Measurements from ENCODE around the gene STT3B. TPM values are rescaled to one million over a fixed set of nuclear protein-coding genes. Genes with fewer than 3 reads are reported as not detected.

Gene STT3B
- total and polyA plus RNA-seq, 9 donors = 91.4 to 115 (median 102) TPM

DNA sequence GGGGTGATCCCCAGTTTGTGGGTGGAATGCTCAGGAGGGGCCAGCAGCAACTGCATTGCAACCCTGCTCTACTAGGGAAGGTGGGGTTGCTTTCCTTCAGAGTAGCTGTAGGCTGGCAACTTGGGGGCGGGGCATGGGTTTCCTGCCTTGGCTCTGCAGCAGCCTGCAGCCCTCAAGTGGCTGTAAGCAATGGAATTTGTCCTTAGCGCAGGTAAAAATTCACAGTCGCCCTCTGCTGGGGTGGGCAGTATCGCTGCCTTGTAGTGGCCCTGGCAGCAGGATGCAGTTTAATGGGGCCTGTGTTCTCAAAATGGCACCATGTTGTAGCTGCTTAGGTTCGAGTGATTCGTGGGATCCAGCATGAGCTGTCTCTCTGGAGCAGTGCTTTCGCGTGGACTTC lies 29.8 kb downstream of the STT3B start:
- H3K4me1 ChIP-seq (ENCODE audit: control insufficient read depth, insufficient read depth, low read length) = no peaks in the 10 kb centered on the region
- no peak for DNase-seq

DNA sequence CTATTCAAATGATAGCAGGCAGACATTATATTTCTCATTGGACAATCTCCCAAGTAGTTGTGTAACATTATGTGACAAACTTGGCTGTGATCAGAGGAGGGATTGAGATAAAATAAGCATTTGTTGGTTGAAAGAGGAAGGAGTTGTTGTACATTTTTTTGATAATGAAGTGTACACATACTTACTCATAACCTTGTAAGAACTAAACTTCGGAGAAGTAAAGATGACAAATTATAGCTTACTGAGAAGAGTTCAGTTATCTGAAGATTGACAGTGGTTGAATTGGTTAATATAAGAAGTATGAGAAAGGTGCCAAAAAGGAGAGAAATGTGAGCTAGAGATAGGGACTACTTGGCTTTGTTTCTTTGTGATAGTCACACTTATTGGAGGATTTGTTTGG lies 32.6 kb downstream of the STT3B start:
- DNase-seq = no peak
- peaks cover 2% of the 10 kb centered on the region for H3K9me3 ChIP-seq (replicated peaks; ENCODE audit: control insufficient read depth, low read depth, low read length)
- no CpG with 5 or more reads among the region's 1 CpG for WGBS (ENCODE audit: insufficient coverage)
- H3K27ac ChIP-seq (ENCODE audit: low read length) = no peak overlapping the region
- no peaks in the 10 kb centered on the region for H3K36me3 ChIP-seq (ENCODE audit: control insufficient read depth, insufficient read depth, low read length)
- H3K4me1 ChIP-seq (ENCODE audit: control insufficient read depth, insufficient read depth, low read length) = no peaks in the 10 kb centered on the region
- no peaks in the 10 kb centered on the region for H3K27me3 ChIP-seq (ENCODE audit: control insufficient read depth, insufficient read depth, low read length)
- H3K4me3 ChIP-seq (ENCODE audit: low read length) = no peak overlapping the region

More for the DNA sequence above, 29.8 kb downstream of the STT3B start:
- WGBS (ENCODE audit: insufficient coverage) = 85% methylated on average over 5 of the region's 8 CpGs
- peaks cover 11% of the 10 kb centered on the region for H3K9me3 ChIP-seq (replicated peaks; ENCODE audit: control insufficient read depth, low read depth, low read length)
- no peaks in the 10 kb centered on the region for H3K27me3 ChIP-seq (ENCODE audit: control insufficient read depth, insufficient read depth, low read length)
- H3K4me3 ChIP-seq (ENCODE audit: low read length) = no peak overlapping the region
- H3K27ac ChIP-seq (ENCODE audit: low read length) = no peak overlapping the region
- no peaks in the 10 kb centered on the region for H3K36me3 ChIP-seq (ENCODE audit: control insufficient read depth, insufficient read depth, low read length)

DNA sequence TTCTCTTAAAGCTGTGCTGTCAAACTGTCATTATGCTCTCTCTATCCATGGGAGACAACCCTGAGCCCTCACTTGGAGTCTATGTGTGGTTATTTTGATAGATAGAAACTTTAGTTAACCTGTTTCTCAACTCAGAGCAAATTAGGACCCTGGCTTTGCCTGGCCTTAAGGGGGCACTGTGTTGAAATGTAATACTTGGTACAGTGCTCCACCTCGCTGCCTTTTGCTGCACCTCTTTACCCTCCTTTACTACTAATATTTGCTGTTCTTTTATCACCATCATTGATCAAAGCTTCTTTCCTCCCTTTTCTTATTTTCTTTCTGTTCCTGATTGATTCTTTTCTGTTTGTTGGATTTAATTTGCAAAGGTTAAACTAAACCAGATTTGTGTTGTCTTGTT lies 34.3 kb downstream of the STT3B start:
- H3K4me1 ChIP-seq (ENCODE audit: control insufficient read depth, insufficient read depth, low read length) = no peaks in the 10 kb centered on the region

DNA sequence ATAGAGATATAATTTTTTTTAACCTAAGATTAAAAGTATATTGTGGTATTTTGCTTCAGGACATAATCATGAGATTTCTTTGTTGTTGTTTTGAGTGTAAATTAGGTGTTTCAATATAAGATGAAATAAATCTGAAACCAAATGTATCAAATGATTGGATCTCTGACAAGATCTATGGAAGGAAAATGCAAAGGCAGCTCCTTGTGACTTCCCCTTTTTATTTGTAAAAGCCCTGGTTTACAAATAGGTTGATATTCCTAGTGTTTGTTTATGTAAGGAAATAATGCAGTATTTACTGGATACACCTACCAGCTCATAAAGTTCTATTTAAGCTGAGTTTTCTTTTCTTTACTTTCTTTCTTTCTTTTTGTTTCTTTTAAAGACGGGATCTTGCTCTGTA lies 35.9 kb downstream of the STT3B start:
- DNase-seq = no peak
- Histone ChIP-seq H3K27ac (ENCODE audit: low read length) (no peak overlapping the region), H3K4me3 (ENCODE audit: low read length) (no peak overlapping the region), H3K27me3 (ENCODE audit: control insufficient read depth, insufficient read depth, low read length) (no peaks in the 10 kb centered on the region), H3K4me1 (ENCODE audit: control insufficient read depth, insufficient read depth, low read length) (no peaks in the 10 kb centered on the region), H3K9me3 (replicated peaks; ENCODE audit: control insufficient read depth, low read depth, low read length) (no peaks in the 10 kb centered on the region), H3K36me3 (ENCODE audit: control insufficient read depth, insufficient read depth, low read length) (no peaks in the 10 kb centered on the region)
- 89% methylated on average over 1 of the region's 1 CpG for WGBS (ENCODE audit: insufficient coverage)

More for the DNA sequence above, 34.3 kb downstream of the STT3B start:
- no CpG with 5 or more reads among the region's 1 CpG for WGBS (ENCODE audit: insufficient coverage)
- H3K9me3 ChIP-seq (replicated peaks; ENCODE audit: control insufficient read depth, low read depth, low read length) = no peaks in the 10 kb centered on the region
- DNase-seq = no peak
- no peak overlapping the region for H3K27ac ChIP-seq (ENCODE audit: low read length)
- no peak overlapping the region for H3K4me3 ChIP-seq (ENCODE audit: low read length)
- no peaks in the 10 kb centered on the region for H3K27me3 ChIP-seq (ENCODE audit: control insufficient read depth, insufficient read depth, low read length)
- H3K36me3 ChIP-seq (ENCODE audit: control insufficient read depth, insufficient read depth, low read length) = no peaks in the 10 kb centered on the region

DNA sequence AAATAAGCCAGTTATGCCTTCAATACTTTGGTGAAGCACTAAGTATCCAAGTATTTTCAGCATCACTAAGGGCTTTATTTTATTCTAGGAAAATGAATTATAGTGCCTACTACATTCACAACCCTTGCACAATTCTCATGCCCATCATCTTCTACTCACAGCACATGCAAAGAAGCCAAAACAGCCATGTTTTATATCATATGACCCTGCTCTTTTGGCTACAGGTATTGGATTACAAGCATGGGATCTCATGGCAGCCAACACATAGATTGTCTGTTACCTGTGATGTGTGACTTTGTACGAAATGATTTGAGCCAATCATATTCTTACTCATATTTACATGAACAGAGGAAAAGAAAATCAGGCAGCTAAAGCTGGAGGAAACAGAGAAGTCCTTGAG lies 38.6 kb downstream of the STT3B start:
- WGBS (ENCODE audit: insufficient coverage) = no CpG with 5 or more reads among the region's 1 CpG
- Histone ChIP-seq H3K9me3 (replicated peaks; ENCODE audit: control insufficient read depth, low read depth, low read length) (no peaks in the 10 kb centered on the region), H3K27me3 (ENCODE audit: control insufficient read depth, insufficient read depth, low read length) (no peaks in the 10 kb centered on the region), H3K27ac (ENCODE audit: low read length) (no peak overlapping the region), H3K4me1 (ENCODE audit: control insufficient read depth, insufficient read depth, low read length) (no peaks in the 10 kb centered on the region), H3K4me3 (ENCODE audit: low read length) (no peak overlapping the region), H3K36me3 (ENCODE audit: control insufficient read depth, insufficient read depth, low read length) (no peaks in the 10 kb centered on the region)
- no peak for DNase-seq

DNA sequence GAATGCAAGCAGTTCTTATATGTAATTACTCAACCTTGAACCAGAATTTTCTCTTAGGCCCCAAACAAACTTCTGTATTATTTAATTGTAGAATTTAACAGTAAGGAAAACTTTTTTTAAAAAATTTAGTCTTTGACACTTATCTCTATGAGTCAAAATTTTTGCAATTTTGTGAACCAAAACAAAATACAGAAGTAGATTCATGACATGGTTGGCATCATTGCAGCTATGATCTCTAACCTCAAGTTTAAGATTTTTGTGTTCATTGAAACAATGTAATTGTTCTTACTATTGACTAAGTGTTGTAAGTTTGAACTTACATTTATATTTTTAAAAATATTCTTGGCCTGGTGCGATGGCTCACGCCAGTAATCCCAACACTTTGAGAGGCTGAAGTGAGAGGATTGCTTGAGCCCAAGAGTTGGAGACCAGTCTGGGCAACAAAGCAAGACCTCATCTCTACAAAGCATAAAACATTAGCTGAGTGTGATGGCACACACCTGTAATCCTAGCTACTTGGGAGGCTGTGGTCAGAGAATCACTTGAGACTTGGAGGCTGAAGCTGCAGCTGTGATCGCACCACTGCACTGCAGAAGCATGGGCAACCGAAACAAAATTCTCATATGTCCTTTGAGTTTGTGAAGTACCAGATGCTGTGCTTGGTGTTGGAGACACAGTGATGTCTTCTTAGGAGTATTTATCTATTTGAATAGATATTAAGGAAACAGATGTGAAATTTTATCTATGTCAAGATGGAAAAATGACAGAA lies 39.7 kb downstream of the STT3B start:
- Histone ChIP-seq H3K9me3 (replicated peaks; ENCODE audit: control insufficient read depth, low read depth, low read length) (no peaks in the 10 kb centered on the region), H3K27me3 (ENCODE audit: control insufficient read depth, insufficient read depth, low read length) (no peaks in the 10 kb centered on the region), H3K36me3 (ENCODE audit: control insufficient read depth, insufficient read depth, low read length) (no peaks in the 10 kb centered on the region), H3K4me3 (ENCODE audit: low read length) (no peak overlapping the region), H3K4me1 (ENCODE audit: control insufficient read depth, insufficient read depth, low read length) (no peaks in the 10 kb centered on the region), H3K27ac (ENCODE audit: low read length) (no peak overlapping the region)
- no peak for DNase-seq
- WGBS (ENCODE audit: insufficient coverage) = no CpG with 5 or more reads among the region's 4 CpGs

DNA sequence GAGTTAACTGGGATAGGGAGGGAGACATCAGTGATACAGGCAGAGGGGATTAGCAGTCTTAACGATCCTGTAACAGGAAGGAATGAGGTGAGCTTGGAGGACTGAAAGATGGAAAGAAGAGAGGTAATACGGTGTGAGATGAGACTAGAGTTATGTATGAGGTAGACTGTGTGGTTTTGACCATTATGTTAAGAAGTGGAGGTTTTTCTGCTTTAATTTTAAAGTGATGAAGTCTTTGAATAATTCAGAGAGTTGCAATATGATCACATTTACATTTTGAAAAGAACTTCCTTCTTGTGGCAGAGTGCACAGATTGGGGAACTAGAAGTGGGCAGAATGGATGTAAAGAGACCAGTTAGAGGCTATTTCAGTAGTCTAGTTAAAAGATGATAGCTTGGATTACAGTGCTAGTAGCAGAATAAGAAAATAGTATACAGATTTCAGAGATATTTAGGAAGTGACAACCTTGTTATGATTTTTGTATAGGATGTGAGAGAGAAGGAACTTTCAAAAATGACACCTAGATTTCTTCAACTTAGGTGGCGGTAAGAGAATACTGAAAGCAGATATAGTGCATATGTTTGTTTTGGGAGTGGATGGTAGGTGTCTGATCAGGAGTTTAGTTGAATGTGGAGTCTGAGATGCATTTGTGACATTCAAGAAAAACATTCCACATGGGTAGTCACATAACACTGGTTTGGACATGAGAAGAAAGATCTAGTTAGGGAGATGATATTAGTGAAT lies 40.5 kb downstream of the STT3B start:
- Histone ChIP-seq H3K4me1 (ENCODE audit: control insufficient read depth, insufficient read depth, low read length) (no peaks in the 10 kb centered on the region), H3K9me3 (replicated peaks; ENCODE audit: control insufficient read depth, low read depth, low read length) (no peaks in the 10 kb centered on the region), H3K27ac (ENCODE audit: low read length) (no peak overlapping the region), H3K27me3 (ENCODE audit: control insufficient read depth, insufficient read depth, low read length) (no peaks in the 10 kb centered on the region), H3K36me3 (ENCODE audit: control insufficient read depth, insufficient read depth, low read length) (no peaks in the 10 kb centered on the region), H3K4me3 (ENCODE audit: low read length) (no peak overlapping the region)
- no peak for DNase-seq
- 63% methylated on average over 2 of the region's 3 CpGs for WGBS (ENCODE audit: insufficient coverage)

DNA sequence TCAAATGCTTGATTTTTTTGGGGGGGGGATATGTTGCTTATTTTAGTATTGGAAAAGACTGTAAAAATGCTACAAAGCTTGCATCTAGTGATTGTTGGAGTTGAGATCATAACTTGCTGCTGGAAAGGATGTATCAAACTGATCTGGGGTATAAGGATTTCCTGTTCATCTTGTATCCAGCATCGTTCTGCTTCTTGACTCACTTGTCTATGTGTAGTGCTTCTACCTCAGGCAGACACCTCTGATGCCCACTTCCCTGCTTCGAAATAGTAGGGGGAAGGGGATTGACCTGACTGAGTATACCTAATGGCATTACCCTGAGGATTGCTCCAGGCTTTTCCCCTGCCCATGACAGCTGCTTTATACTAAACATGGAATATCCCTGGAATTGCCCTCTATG lies 42.7 kb downstream of the STT3B start:
- Histone ChIP-seq H3K9me3 (replicated peaks; ENCODE audit: control insufficient read depth, low read depth, low read length) (no peaks in the 10 kb centered on the region), H3K27me3 (ENCODE audit: control insufficient read depth, insufficient read depth, low read length) (no peaks in the 10 kb centered on the region), H3K4me3 (ENCODE audit: low read length) (no peak overlapping the region), H3K27ac (ENCODE audit: low read length) (no peak overlapping the region), H3K4me1 (ENCODE audit: control insufficient read depth, insufficient read depth, low read length) (no peaks in the 10 kb centered on the region), H3K36me3 (ENCODE audit: control insufficient read depth, insufficient read depth, low read length) (peaks cover 3% of the 10 kb centered on the region)
- DNase-seq = no peak
- WGBS (ENCODE audit: insufficient coverage) = no CpG with 5 or more reads among the region's 2 CpGs

DNA sequence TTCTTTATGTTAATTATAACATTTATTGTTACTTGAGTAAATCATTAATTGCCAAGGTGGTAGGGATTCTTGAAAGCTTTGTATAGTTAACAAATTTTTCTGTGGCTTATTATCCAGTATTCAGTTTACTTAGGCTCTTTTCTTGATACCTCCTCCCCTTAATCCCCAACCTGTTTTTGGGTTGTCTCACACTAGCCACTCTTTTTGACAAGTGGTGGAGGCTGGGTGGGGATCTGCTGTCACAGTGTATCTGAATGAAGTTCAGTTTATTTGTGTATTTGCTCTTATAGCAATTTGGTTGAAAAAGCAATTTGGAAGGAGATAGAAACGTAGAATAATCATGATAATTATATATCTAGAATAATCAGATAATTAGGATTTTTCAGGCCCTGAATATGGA lies 43.8 kb downstream of the STT3B start:
- peaks cover 3% of the 10 kb centered on the region for H3K36me3 ChIP-seq (ENCODE audit: control insufficient read depth, insufficient read depth, low read length)
- H3K27me3 ChIP-seq (ENCODE audit: control insufficient read depth, insufficient read depth, low read length) = no peaks in the 10 kb centered on the region
- H3K9me3 ChIP-seq (replicated peaks; ENCODE audit: control insufficient read depth, low read depth, low read length) = no peaks in the 10 kb centered on the region
- DNase-seq = no peak
- no CpG with 5 or more reads among the region's 1 CpG for WGBS (ENCODE audit: insufficient coverage)
- H3K4me3 ChIP-seq (ENCODE audit: low read length) = no peak overlapping the region
- H3K27ac ChIP-seq (ENCODE audit: low read length) = no peak overlapping the region
- no peaks in the 10 kb centered on the region for H3K4me1 ChIP-seq (ENCODE audit: control insufficient read depth, insufficient read depth, low read length)

DNA sequence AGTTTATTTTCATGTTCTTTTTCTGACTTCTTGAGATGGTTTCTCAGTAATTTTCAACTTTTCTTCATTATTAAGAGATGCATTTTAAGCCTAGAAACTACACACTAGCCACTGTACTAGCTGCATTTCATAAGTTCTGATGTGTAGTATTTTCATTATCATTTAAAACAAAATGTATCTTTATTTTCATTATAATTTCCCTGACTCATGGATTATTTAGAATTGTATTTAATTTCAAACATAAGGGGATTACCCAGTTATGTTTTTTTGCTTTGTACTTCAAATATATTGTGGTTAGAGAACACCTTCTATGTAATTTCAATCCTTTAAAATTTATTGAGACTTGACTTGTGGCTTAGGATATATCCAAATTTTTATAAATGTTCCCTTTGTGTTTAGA lies 44.5 kb downstream of the STT3B start:
- Histone ChIP-seq H3K36me3 (ENCODE audit: control insufficient read depth, insufficient read depth, low read length) (peaks cover 3% of the 10 kb centered on the region), H3K9me3 (replicated peaks; ENCODE audit: control insufficient read depth, low read depth, low read length) (no peaks in the 10 kb centered on the region), H3K27ac (ENCODE audit: low read length) (no peak overlapping the region), H3K4me3 (ENCODE audit: low read length) (no peak overlapping the region), H3K27me3 (ENCODE audit: control insufficient read depth, insufficient read depth, low read length) (no peaks in the 10 kb centered on the region), H3K4me1 (ENCODE audit: control insufficient read depth, insufficient read depth, low read length) (no peaks in the 10 kb centered on the region)
- DNase-seq = no peak

Data from muscle of leg (tissue), 11 donors.